AG09319 (cell line): ENCODE data around the gene HES5.

ENCODE experiments used
- DNase-seq: peaks from one replicate; pipeline ENCODE4 v3.0.0-alpha.2; 2010; ENCODE audit warnings: low read depth; ENCODE audit errors: extremely low read depth
- TF ChIP-seq, protein P1 (sequence below): IDR thresholded peaks from 2 replicates; pipeline ENCODE4 v1.5.1; 2011; ENCODE audit warnings: low read depth, mild to moderate bottlenecking, inconsistent platforms, low read length, moderate library complexity

The HES5 gene

DNA sequence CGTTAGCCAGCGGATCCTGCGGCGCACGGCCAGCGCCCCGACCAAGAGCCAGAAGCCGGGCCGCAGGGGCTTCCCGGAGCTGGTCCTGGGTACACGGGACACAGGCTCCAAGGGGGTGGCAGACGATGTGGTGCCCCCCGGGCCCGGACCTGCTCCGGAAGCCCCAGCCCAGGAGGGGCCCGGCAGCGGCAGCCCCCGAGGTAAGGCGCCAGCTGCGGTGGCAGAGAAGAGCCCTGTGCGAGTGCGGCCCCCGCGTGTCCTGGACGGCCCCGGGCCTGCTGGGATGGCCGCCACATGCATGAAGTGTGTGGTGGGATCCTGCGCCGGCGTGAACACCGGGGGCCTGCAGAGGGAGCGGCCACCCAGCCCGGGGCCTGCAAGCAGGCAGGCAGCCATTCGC, 27.9 kb downstream of the HES5 start:
- TF ChIP-seq, protein P1, sequence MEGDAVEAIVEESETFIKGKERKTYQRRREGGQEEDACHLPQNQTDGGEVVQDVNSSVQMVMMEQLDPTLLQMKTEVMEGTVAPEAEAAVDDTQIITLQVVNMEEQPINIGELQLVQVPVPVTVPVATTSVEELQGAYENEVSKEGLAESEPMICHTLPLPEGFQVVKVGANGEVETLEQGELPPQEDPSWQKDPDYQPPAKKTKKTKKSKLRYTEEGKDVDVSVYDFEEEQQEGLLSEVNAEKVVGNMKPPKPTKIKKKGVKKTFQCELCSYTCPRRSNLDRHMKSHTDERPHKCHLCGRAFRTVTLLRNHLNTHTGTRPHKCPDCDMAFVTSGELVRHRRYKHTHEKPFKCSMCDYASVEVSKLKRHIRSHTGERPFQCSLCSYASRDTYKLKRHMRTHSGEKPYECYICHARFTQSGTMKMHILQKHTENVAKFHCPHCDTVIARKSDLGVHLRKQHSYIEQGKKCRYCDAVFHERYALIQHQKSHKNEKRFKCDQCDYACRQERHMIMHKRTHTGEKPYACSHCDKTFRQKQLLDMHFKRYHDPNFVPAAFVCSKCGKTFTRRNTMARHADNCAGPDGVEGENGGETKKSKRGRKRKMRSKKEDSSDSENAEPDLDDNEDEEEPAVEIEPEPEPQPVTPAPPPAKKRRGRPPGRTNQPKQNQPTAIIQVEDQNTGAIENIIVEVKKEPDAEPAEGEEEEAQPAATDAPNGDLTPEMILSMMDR = no peak
- DNase-seq = no peak

DNA sequence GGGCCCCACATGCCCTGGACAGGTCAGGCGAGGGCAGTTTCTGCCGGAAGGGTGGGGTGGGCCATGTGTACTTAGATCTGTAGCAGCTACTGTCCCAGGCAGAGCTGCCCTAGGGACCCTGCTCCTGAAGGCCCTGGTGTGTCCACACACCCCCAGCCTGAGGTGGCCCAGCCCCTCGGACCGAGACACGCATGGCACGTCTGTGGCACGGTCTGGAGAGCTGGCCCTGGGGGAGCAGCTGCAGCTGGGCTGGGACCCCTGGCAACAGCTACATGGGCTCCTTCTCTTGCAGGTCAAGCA, 28.3 kb downstream of the HES5 start:
- TF ChIP-seq, protein P1 = no peak
- no peak for DNase-seq

DNA sequence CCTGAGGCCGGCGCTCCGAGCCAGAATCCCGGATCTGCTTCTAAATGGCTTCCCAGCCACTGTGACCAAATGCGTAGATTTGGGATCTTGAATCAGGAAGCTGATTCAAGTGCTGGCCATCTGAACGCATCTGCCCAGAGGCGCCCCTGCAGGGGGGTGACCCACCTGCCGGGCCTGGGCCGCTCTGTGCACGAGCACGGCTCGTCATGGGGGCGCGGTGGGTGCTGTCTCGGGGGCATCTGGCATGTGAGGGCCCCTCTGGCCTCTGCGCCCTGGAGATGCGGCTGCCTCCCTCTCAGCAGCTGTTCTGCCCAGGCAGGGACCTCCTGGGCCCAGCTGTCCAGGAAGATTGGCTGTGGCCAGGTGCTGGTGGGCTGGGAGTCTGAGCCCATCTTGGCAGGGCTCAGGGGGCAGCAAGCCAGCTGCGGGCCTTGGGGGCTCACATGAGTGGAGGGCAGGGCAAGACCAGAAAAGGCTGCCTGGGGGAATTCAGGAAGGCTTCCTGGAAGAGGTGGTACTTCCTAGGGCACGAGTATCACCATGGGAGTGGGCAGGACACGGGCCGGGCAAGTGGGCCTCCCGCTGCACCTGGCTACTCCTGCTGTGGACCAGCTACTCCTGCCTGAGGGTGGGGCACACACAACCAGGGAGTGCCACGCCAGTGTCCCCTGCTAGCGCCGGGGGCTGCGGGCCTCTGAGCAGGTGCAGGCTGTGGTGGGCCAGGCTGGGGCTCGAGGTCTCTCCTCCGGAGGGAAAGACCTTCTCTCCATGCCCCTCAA, 28.8 kb downstream of the HES5 start:
- TF ChIP-seq, protein P1 = no peak
- DNase-seq = no peak

DNA sequence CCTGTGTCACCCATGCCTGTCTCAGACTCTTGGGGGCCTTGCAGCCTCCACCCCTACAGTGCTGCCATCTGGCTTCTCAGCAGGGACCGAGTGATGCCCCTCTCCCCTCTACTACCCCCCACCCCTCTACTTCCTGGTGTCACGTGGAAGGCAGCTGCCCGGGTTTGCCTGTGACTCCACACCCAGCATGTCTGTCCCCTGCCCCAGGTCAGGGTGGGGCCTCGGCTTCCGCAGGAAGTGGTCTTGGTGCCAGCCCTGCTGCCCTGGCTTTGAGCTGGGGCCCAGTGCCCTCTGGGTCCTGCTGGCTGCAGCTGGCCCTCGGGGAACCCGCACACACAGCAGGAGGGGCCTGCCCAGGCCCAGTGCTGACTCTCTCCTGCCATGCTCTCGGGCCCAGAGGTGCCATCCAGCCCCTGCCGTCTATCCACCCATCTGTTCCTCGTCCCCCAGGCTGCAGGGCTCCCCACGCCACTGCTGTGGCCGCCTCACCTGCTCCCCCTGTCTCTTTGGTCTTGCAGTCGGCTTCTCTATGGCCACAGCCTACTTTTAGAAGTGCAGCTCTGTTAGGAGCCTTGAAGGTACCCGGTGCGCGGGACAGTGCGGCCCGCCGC, 30.0 kb downstream of the HES5 start:
- TF ChIP-seq, protein P1 = no peak

DNA sequence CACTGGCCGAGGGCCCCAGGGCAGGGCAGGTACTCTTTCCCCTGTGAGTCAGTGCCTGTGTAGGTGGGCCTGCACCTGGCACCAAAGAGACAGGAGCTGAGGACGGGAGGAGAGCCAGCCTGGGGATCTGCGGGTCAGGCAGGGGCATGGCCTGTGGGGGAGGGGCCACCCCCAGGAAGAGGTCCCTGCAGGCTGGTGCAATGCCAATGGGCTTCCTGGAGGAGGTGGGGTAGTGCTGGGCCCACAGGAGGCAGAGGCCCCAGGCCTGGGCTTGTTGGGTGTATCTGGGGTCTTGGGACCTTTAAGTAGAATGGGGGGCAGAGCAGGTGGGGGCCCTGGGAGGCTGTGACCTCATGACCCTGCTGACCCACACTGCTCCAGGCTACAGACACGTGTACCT, 30.8 kb downstream of the HES5 start:
- TF ChIP-seq, protein P1 = no peak
- no peak for DNase-seq

More for the DNA sequence above, 30.0 kb downstream of the HES5 start:
- DNase-seq = no peak

- TF ChIP-seq, protein P1 = no peak
- DNase-seq = no peak
Measured at GRCh38 chr1:2498648-2499047, 31.4 kb downstream of the HES5 start.

DNA sequence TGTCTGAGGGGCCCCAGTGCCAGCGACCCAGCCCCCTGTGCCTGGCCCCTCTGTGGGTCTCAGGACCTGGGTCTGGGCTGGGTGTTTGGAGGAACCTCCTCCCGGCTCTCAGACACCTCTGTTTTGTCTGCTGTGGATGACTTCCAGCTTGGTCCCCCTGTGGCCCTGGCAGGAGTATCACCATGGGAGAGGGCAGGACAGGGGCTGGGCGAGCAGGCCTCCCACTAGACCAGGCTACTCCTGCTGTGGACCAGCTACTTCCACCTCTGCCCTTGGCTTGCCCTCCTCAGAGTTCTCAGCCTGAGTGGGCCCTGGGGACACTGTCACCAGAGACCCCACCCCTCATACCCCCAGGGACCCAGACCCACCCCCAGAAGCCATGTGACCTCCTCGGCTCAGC, 32.2 kb downstream of the HES5 start:
- TF ChIP-seq, protein P1 = no peak
- no peak for DNase-seq
